Activated T-cell treated with anti-CD3 and anti-CD28 coated beads, Interleukin-2, amount 50 U/mL, for 4 hours (primary cell): ENCODE results near the gene KAT6B. TPM values are rescaled to one million over a fixed set of nuclear protein-coding genes. Genes with fewer than 3 reads are reported as not detected.
"Not testable (repeated sequence)": the region's sequence is repeated elsewhere in the genome, so short reads cannot be mapped to it uniquely, and the experiment has no call there.

Source experiments
- ATAC-seq, 2 donors: fragments of 200-7000 bp; cut with Tn5 transposase; one replicate each; pipeline ENCODE4 v1.10.0; 2021
- DNase-seq: peaks from one replicate; pipeline ENCODE4 v3.0.0-alpha.2; 2020
- H3K27me3 Mint-ChIP-seq: one replicate; pipeline ENCODE4 v1.8.0; 2021; ENCODE audit warnings: low read depth, mixed read lengths
- H3K36me3 Mint-ChIP-seq: one replicate; pipeline ENCODE4 v1.8.0; 2022; ENCODE audit warnings: mixed read lengths; ENCODE audit not compliant: insufficient read depth
- H3K4me1 Mint-ChIP-seq: one replicate; pipeline ENCODE4 v1.8.0; 2021; ENCODE audit warnings: low read depth, mixed read lengths
- H3K4me3 Mint-ChIP-seq: one replicate; pipeline ENCODE4 v1.8.0; 2021; ENCODE audit warnings: mild to moderate bottlenecking, moderate library complexity, mixed read lengths
- H3K9me3 Mint-ChIP-seq: one replicate; pipeline ENCODE4 v1.8.0; 2021; ENCODE audit warnings: mixed read lengths
- total RNA-seq, 3 donors: library from RNA; stranded (reverse); gene quantifications; one replicate each; pipeline ENCODE4 v1.2.1, GENCODE V29; 2021

KAT6B gene
- total RNA-seq, 3 donors from 2014 or later, result 14.4 to 15.4 (median 14.6) TPM

DNA sequence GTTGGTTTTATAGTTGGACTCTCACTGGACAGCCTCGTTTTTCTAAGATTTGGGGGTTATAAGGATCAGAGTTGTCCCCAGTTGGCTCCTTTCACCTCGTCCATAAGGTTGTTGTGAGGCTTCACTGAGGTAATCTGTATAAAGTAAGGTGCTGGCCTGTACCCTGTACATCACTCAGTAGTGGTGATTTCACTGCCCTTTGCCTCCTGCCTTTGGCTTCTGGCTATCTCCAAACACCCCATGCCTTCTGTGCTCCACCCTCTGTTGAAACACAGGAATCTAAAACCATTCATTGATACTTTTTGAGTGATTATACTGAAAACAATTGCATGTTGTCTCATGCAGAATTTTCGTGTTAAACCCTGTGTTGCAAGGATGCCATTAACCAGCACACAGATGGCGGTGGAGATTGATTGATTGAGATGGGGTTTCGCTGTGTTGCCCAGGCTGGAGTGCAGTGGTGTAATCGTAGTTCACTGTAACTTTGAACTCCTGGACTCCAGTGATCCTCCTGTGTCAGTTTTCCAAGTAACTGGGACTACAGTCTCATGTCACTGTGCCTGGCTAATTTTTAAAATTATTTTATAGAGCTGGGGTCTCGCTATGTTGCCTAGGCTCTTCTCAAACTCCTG is 55.0 kb downstream of the KAT6B start:
- H3K9me3 Mint-ChIP-seq, result no peaks in the 10 kb centered on the region
- DNase-seq (no peak), ATAC-seq (no peak)
- no peak overlapping the region for H3K4me3 Mint-ChIP-seq
- H3K27me3 Mint-ChIP-seq, result no peaks in the 10 kb centered on the region
- peaks cover under 1% of the 10 kb centered on the region for H3K36me3 Mint-ChIP-seq
- peaks cover 27% of the 10 kb centered on the region for H3K4me1 Mint-ChIP-seq

DNA sequence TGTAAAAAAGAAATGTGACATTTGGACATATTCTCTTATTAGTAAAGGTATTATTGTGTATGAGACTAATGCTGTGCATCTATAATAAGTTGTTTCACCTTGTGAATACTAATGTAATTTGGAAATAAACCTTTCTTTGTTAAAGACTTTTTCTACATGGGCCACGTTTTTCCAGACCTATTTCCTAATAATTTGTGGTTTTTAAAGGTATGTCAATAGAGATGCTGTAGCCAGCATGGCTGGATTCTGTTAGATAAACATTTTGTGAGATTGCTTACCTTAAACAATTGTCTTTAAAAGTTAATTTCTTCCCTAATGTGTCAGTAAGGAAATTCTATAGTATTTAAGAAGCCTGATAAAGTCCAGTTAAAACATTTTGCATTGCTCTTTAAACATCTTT is 56.0 kb downstream of the KAT6B start:
- DNase-seq (no peak), ATAC-seq (no peak)
- Mint-ChIP-seq H3K27me3 (no peaks in the 10 kb centered on the region), H3K9me3 (no peaks in the 10 kb centered on the region), H3K4me3 (no peak overlapping the region), H3K36me3 (no peaks in the 10 kb centered on the region), H3K4me1 (peaks cover 31% of the 10 kb centered on the region)

DNA sequence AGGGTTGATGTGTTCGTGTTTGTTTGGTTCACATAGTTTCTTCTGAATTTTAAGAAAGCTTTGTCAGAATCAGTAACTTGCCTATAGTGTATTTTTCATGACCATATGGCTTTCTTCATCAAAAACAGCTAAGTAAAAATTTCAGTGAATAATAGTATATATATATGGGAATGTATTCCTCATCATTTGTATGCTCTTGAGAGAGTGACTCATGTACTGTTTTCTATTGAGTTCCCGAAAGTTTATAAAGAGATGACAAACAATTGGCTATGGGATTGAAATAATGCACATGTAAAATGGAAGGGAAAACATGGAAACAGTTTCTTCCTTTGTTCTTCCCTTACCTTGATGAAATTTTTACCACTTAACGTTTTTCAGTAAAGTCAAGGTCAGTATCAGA is 56.4 kb downstream of the KAT6B start:
- Mint-ChIP-seq H3K9me3 (no peaks in the 10 kb centered on the region), H3K27me3 (no peaks in the 10 kb centered on the region), H3K4me1 (peaks cover 31% of the 10 kb centered on the region), H3K4me3 (no peak overlapping the region), H3K36me3 (no peaks in the 10 kb centered on the region)
- DNase-seq (no peak), ATAC-seq (no peak)

DNA sequence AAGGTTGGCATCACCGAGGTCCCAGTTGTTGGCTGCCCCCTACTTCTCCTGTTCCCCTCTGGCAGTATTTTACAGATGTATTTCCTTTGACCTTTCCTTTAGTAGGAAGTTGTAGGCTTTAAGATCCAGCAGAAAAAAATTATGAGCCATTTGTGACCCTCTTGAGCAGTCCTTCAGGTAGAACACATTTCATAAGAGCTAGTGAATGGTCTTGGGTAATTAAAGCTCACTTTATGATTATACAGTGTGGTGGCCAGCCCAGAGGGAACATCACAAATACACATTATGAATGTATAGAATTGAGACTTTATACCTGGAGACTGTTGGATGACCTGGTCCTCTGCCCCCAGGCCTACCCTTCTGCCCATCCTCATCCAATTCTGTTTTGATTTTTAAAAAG is 57.0 kb downstream of the KAT6B start:
- Mint-ChIP-seq H3K36me3 (no peaks in the 10 kb centered on the region), H3K4me3 (no peak overlapping the region), H3K27me3 (no peaks in the 10 kb centered on the region), H3K4me1 (peaks cover 31% of the 10 kb centered on the region), H3K9me3 (no peaks in the 10 kb centered on the region)
- ATAC-seq, result no peak
- DNase-seq, result no peak

DNA sequence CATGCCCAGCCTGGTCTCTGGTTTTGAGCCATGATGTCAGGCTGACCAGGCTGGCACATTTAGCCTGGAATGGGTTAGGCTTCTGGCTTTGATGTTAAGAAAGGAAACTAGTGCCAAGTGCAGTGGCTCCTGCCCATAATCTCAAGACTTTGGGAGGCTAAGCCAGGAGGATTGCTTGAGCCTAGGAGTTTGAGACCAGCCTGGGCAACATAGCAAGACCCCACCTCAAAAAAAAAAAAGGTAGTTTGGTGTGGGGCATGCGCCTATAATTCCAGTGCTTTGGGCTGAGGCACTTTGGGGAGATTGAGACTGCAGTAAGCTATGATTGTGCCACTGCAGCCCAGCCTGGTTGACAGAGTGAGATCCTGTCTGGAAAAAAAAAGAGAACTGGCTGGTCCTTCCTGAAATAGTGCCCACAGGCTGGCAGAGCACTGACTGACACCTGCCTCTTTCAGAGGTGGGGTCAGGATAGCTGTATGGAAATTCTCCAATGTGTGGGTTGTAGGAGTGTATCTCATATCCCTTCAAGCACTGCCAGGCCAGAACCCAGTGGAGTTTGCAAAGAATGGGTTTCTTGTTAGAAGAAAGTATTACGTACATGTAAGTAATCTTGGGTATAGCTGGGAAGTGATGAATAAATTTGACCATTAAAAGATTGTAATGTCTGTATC is 61.3 kb downstream of the KAT6B start:
- no peak overlapping the region for H3K4me3 Mint-ChIP-seq
- no peak for ATAC-seq
- no peaks in the 10 kb centered on the region for H3K36me3 Mint-ChIP-seq
- no peaks in the 10 kb centered on the region for H3K9me3 Mint-ChIP-seq
- DNase-seq, result no peak
- H3K27me3 Mint-ChIP-seq, result no peaks in the 10 kb centered on the region
- peaks cover 30% of the 10 kb centered on the region for H3K4me1 Mint-ChIP-seq

DNA sequence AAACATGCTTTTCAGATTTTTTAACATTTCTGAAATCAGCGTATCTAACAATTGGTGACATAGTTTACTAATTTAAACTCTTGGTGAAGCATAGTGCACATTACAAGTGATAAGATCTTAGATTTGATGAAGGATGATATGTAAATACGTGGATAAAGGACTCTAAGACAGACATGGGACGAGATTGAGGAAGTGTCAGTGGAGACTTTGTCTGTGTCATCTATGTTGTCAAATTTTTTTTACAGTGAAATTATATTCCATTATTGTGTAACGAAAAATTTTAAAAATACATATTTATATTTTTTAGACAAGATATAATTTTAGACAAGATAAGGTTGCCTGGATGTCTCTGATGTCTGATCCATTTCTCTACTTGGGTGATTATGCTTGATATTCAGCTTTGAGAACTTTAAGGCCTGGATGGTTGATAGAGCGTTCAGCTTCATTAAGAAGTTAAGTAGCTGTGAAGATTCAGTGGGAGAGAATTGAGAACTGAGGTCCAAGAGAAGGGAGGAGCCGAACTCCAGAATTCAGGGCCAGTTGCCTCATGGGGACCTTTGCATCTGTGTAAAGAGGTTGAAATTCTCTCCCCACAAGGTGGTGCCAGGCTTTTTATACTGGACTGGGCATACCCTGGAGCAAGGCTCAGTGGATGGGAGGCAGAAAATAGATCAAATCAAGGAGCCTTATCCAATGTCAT is 62.7 kb downstream of the KAT6B start:
- Mint-ChIP-seq H3K9me3 (no peaks in the 10 kb centered on the region), H3K4me1 (peaks cover 26% of the 10 kb centered on the region), H3K36me3 (no peaks in the 10 kb centered on the region), H3K27me3 (no peaks in the 10 kb centered on the region), H3K4me3 (no peak overlapping the region)
- DNase-seq (no peak), ATAC-seq (no peak)

DNA sequence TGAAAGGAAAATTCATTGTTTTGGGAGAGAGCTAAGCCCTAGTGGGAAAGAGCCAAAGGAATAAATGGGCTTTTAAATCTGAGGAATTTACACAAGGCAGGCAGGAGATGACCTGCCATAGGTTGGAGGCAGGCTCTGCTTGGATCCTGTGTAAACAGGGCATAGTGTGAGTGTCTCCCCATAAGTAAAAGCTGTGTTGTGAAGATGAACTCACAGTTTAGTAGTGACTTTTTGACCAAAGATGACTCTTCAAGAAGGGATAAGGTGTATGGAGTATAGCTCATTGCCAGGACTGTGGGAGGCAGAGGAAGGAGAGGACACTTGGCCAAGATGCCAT is 63.2 kb downstream of the KAT6B start:
- no peak overlapping the region for H3K4me3 Mint-ChIP-seq
- no peak for DNase-seq
- peaks cover 28% of the 10 kb centered on the region for H3K4me1 Mint-ChIP-seq
- no peaks in the 10 kb centered on the region for H3K9me3 Mint-ChIP-seq
- H3K27me3 Mint-ChIP-seq, result no peaks in the 10 kb centered on the region
- H3K36me3 Mint-ChIP-seq, result no peaks in the 10 kb centered on the region
- no peak for ATAC-seq

DNA sequence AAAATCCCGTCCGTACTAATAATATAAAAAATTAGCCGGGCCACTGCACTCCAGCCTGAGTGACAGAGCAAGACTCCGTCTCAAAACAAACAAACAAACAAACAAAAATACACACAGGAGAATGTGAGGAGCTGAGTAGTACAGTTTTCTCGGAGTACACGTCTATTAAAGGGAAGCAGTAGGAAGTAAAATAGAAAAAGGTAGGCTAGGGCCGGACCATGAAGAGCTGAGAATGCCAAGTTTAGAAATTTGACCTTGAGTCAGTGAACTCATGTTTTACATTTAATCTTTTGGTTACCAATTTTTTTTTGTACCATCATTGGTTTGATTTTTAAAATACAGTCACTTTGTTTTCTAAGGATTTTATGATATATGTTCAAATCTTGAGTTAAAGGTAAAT is 64.1 kb downstream of the KAT6B start:
- peaks cover 32% of the 10 kb centered on the region for H3K4me1 Mint-ChIP-seq
- H3K36me3 Mint-ChIP-seq, result no peaks in the 10 kb centered on the region
- no peak overlapping the region for H3K4me3 Mint-ChIP-seq
- DNase-seq, result no peak
- H3K9me3 Mint-ChIP-seq, result no peaks in the 10 kb centered on the region
- H3K27me3 Mint-ChIP-seq, result no peaks in the 10 kb centered on the region
- ATAC-seq, result no peak

DNA sequence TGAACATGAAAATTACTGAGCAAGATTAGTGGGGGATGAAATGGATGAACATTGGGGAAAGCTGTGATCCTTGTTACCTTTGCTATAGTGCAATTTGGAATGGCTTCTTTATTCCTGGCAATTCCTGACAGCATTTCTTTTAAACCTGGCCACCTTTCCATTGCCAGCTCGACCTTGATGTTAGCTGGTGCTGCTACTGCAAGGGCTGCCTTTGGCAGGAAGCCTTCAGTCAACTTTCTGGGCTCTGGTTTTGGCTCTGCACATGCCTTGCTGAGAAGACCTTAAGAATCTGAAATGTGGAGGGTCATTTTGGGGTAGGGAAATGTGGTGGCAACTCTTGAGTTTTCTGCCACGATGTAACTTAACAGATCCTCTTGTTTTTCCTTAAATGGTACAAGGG is 64.7 kb downstream of the KAT6B start:
- Mint-ChIP-seq H3K9me3 (no peaks in the 10 kb centered on the region), H3K4me1 (peaks cover 34% of the 10 kb centered on the region), H3K36me3 (peaks cover 2% of the 10 kb centered on the region), H3K27me3 (no peaks in the 10 kb centered on the region), H3K4me3 (no peak overlapping the region)
- ATAC-seq (no peak), DNase-seq (no peak)

DNA sequence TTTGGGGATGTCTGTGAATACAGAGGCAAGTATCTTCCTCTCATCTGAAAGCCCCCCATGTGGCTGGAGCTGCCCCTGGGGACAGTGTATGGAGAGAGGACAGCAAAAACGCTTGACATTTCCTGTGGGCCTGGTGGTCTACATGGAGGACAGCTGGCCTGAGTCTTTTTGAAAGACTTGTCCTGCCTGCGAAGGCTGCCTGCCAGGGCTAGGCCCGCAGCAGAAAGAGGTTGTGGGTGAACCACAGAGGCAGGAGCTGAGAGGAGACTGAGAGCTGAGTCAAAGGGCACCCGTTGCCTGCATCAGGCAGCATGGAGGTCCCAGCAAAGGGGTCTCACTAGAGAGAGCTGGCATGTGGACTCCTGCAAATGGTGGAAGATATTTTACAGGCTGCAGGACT is 66.4 kb downstream of the KAT6B start:
- Mint-ChIP-seq H3K9me3 (no peaks in the 10 kb centered on the region), H3K27me3 (no peaks in the 10 kb centered on the region), H3K4me1 (peaks cover 43% of the 10 kb centered on the region), H3K36me3 (peaks cover 5% of the 10 kb centered on the region), H3K4me3 (no peak overlapping the region)
- DNase-seq (no peak), ATAC-seq (no peak)

DNA sequence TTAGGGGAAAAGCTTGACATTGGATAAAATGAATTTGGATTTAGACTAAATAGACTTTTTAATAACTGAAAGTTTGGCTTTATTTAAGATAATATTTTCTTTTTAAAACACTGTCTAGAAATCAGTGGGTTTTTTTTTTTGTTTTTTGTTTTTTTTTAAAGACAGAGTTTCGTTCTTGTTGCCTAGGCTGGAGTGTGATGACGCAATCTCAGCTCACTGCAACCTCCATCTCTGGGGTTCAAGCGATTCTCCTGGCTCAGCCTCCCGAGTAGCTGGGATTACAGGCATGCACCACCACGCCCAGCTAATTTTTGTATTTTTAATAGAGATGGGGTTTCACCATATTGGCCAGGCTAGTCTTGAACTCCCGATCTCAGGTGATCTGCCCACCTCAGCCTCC is 66.9 kb downstream of the KAT6B start:
- not testable (repeated sequence) for H3K9me3 Mint-ChIP-seq, ATAC-seq, H3K36me3 Mint-ChIP-seq, H3K27me3 Mint-ChIP-seq, H3K4me3 Mint-ChIP-seq, DNase-seq
- peaks cover 48% of the 10 kb centered on the region for H3K4me1 Mint-ChIP-seq

DNA sequence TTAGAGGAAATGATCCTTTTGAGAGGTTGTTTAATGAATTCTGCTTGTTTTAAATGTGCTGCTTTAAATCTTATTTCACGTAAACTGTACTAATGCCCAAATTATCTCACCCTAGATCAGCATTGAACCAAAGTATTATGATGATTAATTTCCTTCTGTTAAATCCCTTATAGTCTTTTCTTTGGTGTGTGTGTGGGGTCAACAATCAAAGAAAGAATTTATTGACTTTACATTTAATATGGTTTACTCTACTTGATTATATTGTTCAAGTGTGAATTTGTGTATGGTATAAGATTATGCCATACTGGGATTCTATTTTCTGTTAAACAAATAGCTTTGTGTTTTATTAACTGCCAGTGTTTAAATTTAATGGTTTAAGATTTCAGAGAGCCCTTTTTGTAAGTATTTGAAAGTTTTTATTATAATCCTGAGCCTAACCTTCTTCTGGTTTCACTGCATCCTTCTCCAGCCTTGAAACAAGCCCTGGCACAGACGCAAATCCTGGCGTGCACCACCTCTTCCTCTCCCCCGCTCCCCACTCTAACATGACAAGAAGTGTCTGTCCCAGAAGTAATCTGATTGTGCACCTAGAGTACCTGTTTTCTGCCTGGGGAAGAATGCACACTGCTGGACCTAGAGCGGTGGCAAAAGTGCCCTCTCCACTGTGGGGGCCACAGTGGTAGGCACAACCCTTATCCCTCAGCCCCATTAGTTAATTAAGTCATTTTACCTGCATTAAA is 70.6 kb downstream of the KAT6B start:
- ATAC-seq (no peak), DNase-seq (no peak)
- Mint-ChIP-seq H3K4me1 (peaks cover 62% of the 10 kb centered on the region), H3K9me3 (no peaks in the 10 kb centered on the region), H3K27me3 (no peaks in the 10 kb centered on the region), H3K36me3 (peaks cover 10% of the 10 kb centered on the region), H3K4me3 (no peak overlapping the region)

DNA sequence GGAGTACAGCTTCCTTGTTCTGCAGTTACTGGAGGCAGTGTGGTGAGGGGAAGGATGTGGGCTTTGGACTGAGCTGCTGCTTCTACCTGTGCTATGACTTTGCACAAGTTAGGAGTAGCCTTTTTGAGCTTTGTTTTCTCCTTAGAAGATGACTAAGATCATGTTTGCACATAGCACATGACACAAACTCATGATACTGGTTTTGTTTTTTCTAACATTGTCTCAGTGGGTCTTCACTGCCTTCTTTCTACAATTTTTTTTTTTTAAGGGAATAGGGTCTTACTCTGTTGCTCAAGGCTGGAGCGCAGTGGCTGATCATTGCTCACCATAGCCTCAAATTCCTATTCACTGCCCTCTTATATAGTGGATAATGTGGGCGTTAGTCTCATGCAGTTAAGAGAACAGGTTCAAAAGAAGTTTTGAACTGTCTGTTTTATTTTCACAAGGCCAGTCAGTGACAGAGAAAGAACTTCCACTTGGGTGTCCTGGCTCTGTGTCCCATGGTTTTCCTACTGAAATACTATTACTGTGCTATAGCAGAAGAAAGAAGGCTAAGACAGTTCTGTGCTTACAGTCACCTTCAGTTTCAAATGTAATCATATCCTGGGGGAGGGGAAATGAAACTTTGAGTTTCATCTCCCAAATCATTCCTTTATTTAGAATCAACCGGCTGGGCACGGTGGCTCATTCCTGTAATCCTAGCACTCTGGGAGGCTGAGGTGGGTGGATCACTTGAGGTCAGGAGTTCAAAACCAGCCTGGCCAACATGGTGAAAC is 72.0 kb downstream of the KAT6B start:
- peak; percentile 89 to 92 for ATAC-seq
- no peaks in the 10 kb centered on the region for H3K27me3 Mint-ChIP-seq
- no peaks in the 10 kb centered on the region for H3K9me3 Mint-ChIP-seq
- H3K4me1 Mint-ChIP-seq, result peaks cover 63% of the 10 kb centered on the region
- H3K36me3 Mint-ChIP-seq, result peaks cover 10% of the 10 kb centered on the region
- DNase-seq, result no peak
- no peak overlapping the region for H3K4me3 Mint-ChIP-seq

DNA sequence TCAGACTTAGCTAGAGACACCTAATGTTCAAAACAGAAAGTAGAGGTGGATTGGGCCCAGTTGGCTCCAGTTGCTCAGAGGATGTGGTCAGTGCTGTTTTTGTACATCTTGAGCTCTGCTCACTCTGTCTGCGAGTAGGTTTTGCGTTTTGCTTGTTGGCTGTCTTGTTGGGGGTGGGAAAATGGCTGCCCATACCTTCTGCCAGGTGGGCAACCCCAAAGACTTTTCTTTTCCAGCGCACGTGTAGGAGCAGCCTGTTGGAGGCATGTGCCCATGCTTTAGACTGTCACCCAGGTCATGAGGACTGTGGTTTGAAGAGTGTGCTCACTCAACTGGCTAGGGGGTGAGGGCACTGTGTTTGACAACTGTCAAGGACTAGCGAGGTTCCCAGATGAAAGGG is 73.9 kb downstream of the KAT6B start:
- no peak overlapping the region for H3K4me3 Mint-ChIP-seq

More for the DNA sequence above, 73.9 kb downstream of the KAT6B start:
- Mint-ChIP-seq H3K9me3 (no peaks in the 10 kb centered on the region), H3K27me3 (no peaks in the 10 kb centered on the region), H3K4me1 (peaks cover 59% of the 10 kb centered on the region), H3K36me3 (peaks cover 10% of the 10 kb centered on the region)
- DNase-seq, result no peak
- peak in 1 of 2 donors; percentile 33 for ATAC-seq
